ENCODE data around the gene ZNF385A.

The ZNF385A gene, protein sequence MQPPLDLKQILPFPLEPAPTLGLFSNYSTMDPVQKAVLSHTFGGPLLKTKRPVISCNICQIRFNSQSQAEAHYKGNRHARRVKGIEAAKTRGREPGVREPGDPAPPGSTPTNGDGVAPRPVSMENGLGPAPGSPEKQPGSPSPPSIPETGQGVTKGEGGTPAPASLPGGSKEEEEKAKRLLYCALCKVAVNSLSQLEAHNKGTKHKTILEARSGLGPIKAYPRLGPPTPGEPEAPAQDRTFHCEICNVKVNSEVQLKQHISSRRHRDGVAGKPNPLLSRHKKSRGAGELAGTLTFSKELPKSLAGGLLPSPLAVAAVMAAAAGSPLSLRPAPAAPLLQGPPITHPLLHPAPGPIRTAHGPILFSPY

DNA sequence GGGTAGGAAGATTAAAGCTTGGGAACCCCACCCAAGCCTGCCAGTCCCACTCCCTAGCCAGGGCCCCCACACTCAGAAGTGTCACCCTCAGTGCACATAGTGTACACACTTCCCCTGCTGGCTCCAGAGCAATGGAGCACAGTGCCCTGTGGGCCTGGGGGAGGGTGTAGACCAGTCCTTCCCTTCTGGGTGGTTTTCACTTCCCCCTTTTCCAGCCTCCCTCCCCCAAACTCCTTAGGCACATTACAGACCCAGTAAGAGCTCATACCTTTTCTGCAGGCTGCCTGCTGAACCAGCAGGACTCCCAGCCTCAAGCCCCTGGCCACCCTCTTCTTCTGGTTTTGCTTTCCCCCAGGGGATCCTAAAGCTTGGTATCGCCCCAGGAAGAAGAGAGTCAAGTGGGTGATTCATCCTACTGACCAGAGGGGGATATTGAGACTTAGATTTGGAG lies at the start of gene ZNF385A:
ZNF385A (minus strand) TSS at position 143 of the 451 bp plus-strand sequence. CDS start 219 bp downstream, outside the sequence.
- peak within 1 kb of the TSS; percentile 33; the same call in 1 of the 2 replicates for H3K9ac ChIP-seq (ENCODE audit: low read depth, low read length)
- H3K4me1 ChIP-seq (ENCODE audit: insufficient read depth, low read length): peaks cover 52% of the 10 kb centered on the region
- H3K9me3 ChIP-seq (ENCODE audit: control insufficient read depth, insufficient read depth, low read length): no peaks in the 10 kb centered on the region
- H3K36me3 ChIP-seq (ENCODE audit: insufficient read depth, low read length): no peaks in the 10 kb centered on the region

GRCh38 chr12:54432815-54433164 lies 48.3 kb upstream of the ZNF385A start:
- no peaks in the 10 kb centered on the region for H3K36me3 ChIP-seq (ENCODE audit: insufficient read depth, low read length)
- no peak overlapping the region for H3K9ac ChIP-seq (ENCODE audit: low read depth, low read length)
- H3K4me1 ChIP-seq (ENCODE audit: insufficient read depth, low read length): peaks cover 24% of the 10 kb centered on the region
- H3K9me3 ChIP-seq (ENCODE audit: control insufficient read depth, insufficient read depth, low read length): no peaks in the 10 kb centered on the region

- Histone ChIP-seq H3K36me3 (ENCODE audit: insufficient read depth, low read length) (no peaks in the 10 kb centered on the region), H3K9ac (ENCODE audit: low read depth, low read length) (no peak overlapping the region), H3K9me3 (ENCODE audit: control insufficient read depth, insufficient read depth, low read length) (no peaks in the 10 kb centered on the region), H3K4me1 (ENCODE audit: insufficient read depth, low read length) (peaks cover 24% of the 10 kb centered on the region)
Observed at GRCh38 chr12:54431911-54432814, 47.6 kb upstream of the ZNF385A start.

DNA sequence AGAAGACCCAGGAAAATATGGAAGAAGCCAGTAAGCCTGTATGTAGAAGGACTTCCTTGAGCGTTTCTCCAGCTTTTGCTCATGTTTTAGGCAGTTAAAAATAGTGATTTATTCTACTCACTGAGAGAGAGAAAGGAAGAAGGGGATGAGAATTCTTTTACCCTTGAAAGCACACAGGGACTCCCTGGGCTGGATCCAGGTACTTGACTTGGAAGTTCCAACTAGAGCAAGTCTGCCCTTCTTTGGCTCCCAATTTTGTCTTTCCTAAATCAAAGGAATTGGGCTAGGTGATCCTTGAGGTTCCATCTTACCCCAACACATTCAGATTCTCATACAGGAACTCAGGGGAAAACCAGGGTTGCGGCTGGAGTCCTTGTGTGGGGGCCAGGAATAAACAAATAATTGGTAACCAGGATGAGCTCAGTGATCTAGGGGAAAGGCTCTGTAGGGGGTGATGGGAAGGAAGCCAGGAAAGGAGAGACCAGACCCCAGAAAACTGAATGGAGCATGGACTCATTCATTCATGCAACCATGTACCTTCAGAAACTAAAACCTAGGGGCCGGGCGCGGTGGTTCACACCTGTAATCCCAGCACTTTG lies 46.0 kb upstream of the ZNF385A start:
- Histone ChIP-seq H3K9me3 (ENCODE audit: control insufficient read depth, insufficient read depth, low read length) (no peaks in the 10 kb centered on the region), H3K36me3 (ENCODE audit: insufficient read depth, low read length) (no peaks in the 10 kb centered on the region), H3K4me1 (ENCODE audit: insufficient read depth, low read length) (peaks cover 24% of the 10 kb centered on the region), H3K9ac (ENCODE audit: low read depth, low read length) (no peak overlapping the region)

DNA sequence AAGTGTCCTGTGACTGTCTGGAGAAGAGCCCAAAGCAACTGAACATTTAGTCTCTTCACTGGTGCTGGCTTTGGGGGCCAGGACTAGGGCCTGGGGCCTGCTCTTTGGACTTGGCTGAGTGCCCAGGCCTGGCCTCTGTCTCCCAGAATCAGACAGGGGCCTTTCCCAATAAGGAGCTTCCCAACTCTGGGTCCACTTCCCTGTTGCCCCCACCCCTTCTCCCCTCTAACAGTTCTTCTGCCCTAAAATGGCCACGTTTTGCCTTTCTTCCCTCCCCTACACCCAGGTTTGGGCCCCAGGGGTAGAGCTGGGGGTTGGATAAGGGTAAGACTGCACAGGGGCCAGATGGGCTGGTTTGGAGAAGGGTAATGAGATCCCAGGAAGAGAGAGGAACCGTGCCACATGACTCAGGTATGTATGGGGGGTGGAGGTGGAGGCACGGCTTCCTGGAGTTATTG lies 44.5 kb upstream of the ZNF385A start:
- Histone ChIP-seq H3K36me3 (ENCODE audit: insufficient read depth, low read length) (no peaks in the 10 kb centered on the region), H3K4me1 (ENCODE audit: insufficient read depth, low read length) (peaks cover 24% of the 10 kb centered on the region), H3K9ac (ENCODE audit: low read depth, low read length) (no peak overlapping the region), H3K9me3 (ENCODE audit: control insufficient read depth, insufficient read depth, low read length) (no peaks in the 10 kb centered on the region)

GRCh38 chr12:54428050-54429013 lies 43.8 kb upstream of the ZNF385A start:
- peaks cover 24% of the 10 kb centered on the region for H3K4me1 ChIP-seq (ENCODE audit: insufficient read depth, low read length)
- H3K9me3 ChIP-seq (ENCODE audit: control insufficient read depth, insufficient read depth, low read length): no peaks in the 10 kb centered on the region
- H3K9ac ChIP-seq (ENCODE audit: low read depth, low read length): no peak overlapping the region
- H3K36me3 ChIP-seq (ENCODE audit: insufficient read depth, low read length): no peaks in the 10 kb centered on the region

- Histone ChIP-seq H3K9me3 (ENCODE audit: control insufficient read depth, insufficient read depth, low read length) (no peaks in the 10 kb centered on the region), H3K4me1 (ENCODE audit: insufficient read depth, low read length) (peaks cover 18% of the 10 kb centered on the region), H3K36me3 (ENCODE audit: insufficient read depth, low read length) (no peaks in the 10 kb centered on the region), H3K9ac (ENCODE audit: low read depth, low read length) (no peak overlapping the region)
Observed at GRCh38 chr12:54427106-54427505, 42.6 kb upstream of the ZNF385A start.

GRCh38 chr12:54426690-54427089 lies 42.2 kb upstream of the ZNF385A start:
- Histone ChIP-seq H3K9ac (ENCODE audit: low read depth, low read length) (no peak overlapping the region), H3K4me1 (ENCODE audit: insufficient read depth, low read length) (peaks cover 15% of the 10 kb centered on the region), H3K9me3 (ENCODE audit: control insufficient read depth, insufficient read depth, low read length) (no peaks in the 10 kb centered on the region), H3K36me3 (ENCODE audit: insufficient read depth, low read length) (no peaks in the 10 kb centered on the region)

DNA sequence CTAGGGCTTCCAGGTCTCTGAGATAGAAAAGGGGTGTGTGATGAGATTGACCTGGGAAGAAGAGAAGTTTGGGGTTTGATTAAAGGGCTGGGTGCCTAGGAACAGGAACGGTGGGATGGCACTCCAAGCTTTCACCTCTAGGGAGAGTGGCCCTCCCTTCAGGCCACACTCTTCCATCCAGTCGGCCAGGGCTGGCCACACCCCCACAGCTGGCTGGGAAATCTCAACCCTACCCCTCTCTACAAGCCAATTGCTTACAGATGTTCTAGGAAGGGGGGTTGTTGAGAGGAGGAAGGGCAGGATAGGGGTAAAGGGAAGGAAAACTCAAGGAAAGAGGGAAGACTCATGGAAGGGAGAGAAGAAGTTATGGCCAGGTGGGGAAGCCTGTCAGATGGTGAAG lies 41.2 kb upstream of the ZNF385A start:
- H3K9ac ChIP-seq (ENCODE audit: low read depth, low read length): no peak overlapping the region
- H3K9me3 ChIP-seq (ENCODE audit: control insufficient read depth, insufficient read depth, low read length): no peaks in the 10 kb centered on the region
- peaks cover 19% of the 10 kb centered on the region for H3K4me1 ChIP-seq (ENCODE audit: insufficient read depth, low read length)
- no peaks in the 10 kb centered on the region for H3K36me3 ChIP-seq (ENCODE audit: insufficient read depth, low read length)

- Histone ChIP-seq H3K4me1 (ENCODE audit: insufficient read depth, low read length) (peaks cover 30% of the 10 kb centered on the region), H3K9me3 (ENCODE audit: control insufficient read depth, insufficient read depth, low read length) (no peaks in the 10 kb centered on the region), H3K36me3 (ENCODE audit: insufficient read depth, low read length) (no peaks in the 10 kb centered on the region), H3K9ac (ENCODE audit: low read depth, low read length) (no peak overlapping the region)
Observed at GRCh38 chr12:54424224-54424623, 39.7 kb upstream of the ZNF385A start.

GRCh38 chr12:54423816-54424150 lies 39.2 kb upstream of the ZNF385A start:
- Histone ChIP-seq H3K4me1 (ENCODE audit: insufficient read depth, low read length) (peaks cover 28% of the 10 kb centered on the region), H3K36me3 (ENCODE audit: insufficient read depth, low read length) (no peaks in the 10 kb centered on the region), H3K9ac (ENCODE audit: low read depth, low read length) (no peak overlapping the region), H3K9me3 (ENCODE audit: control insufficient read depth, insufficient read depth, low read length) (no peaks in the 10 kb centered on the region)

GRCh38 chr12:54421879-54422250 lies 37.3 kb upstream of the ZNF385A start:
- Histone ChIP-seq H3K9me3 (ENCODE audit: control insufficient read depth, insufficient read depth, low read length) (no peaks in the 10 kb centered on the region), H3K4me1 (ENCODE audit: insufficient read depth, low read length) (peaks cover 29% of the 10 kb centered on the region), H3K9ac (ENCODE audit: low read depth, low read length) (no peak overlapping the region)

GRCh38 chr12:54421175-54421878 lies 36.8 kb upstream of the ZNF385A start:
- H3K9me3 ChIP-seq (ENCODE audit: control insufficient read depth, insufficient read depth, low read length): no peaks in the 10 kb centered on the region
- H3K4me1 ChIP-seq (ENCODE audit: insufficient read depth, low read length): peaks cover 29% of the 10 kb centered on the region
- H3K36me3 ChIP-seq (ENCODE audit: insufficient read depth, low read length): no peaks in the 10 kb centered on the region
- no peak overlapping the region for H3K9ac ChIP-seq (ENCODE audit: low read depth, low read length)

More at GRCh38 chr12:54421879-54422250, 37.3 kb upstream of the ZNF385A start:
- no peaks in the 10 kb centered on the region for H3K36me3 ChIP-seq (ENCODE audit: insufficient read depth, low read length)
